Putamen (tissue), 1 donor: ENCODE data around the gene KCP.

Source experiments
- DNase-seq: peaks from one replicate; pipeline ENCODE4 v3.0.0-alpha.2; 2016; ENCODE audit warnings: low spot score

KCP gene

GRCh38 chr7:128827971-128828711 is 82.4 kb downstream of the KCP start:
- DNase-seq: no peak

DNA sequence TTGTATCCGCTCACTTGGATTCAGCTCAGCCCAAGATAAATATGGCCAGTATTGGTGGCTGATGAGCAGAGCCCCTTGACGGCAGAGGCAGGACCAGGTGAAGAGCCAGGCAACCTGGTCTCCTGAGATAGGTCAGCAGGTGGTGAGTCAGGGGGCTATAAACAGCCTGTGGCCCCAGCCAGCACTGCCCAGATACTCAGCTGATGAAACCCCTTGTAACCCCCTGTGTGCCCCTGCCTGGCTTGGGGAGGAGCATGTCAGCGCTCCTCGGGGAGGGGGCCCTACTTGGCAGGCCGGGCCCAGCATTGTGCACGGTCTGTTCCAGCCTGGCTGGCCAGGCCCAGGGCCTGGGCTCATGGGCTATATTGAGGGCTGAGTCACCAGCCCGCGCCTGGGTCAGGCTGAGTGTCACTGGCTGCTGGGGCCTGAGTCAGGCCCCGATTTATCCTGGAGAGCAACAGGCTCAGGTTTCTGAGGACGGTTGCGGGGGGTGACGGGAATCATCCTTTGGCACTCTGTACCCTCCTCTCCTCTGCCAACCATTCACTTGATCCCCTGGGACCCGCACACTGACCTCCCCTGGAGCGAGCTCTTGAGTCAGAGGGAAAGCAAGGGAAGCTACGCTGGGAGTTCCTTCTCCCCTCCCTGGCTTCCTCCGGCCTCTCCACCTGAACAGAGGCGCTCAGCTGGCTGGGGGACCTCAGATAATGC is 83.1 kb downstream of the KCP start:
- DNase-seq: no peak

- no peak for DNase-seq
Measured at GRCh38 chr7:128826916-128827247, 83.6 kb downstream of the KCP start.
